IMR-90 (cell line): ENCODE data around the gene CA12. TPM values are rescaled to one million over a fixed set of nuclear protein-coding genes. Genes with fewer than 3 reads are reported as not detected.

Experiments used
- ATAC-seq: fragments of 200-7000 bp; cut with Tn5 transposase; 2 replicates; pipeline ENCODE4 v1.9.1; 2020; ENCODE audit warnings: low read depth, mild to moderate bottlenecking, moderate library complexity
- BruUV-seq: library from RNA; stranded (reverse); fragments of 400-500 nt; replicated peaks from 2 replicates; lab custom pipeline; 2021; lab: Mats Ljungman, UMichigan
- CTCF ChIA-PET: fragments of 300-600 bp; formaldehyde crosslinking; extraction: SDS; loops from one replicate; lab custom pipeline; 2021; ENCODE audit warnings: antibody characterized with exemption; lab: Yijun Ruan, JAX
- POLR2A ChIA-PET: fragments of 300-600 bp; sonication (Branson Sonifier 250); formaldehyde crosslinking; loops from one replicate; lab custom pipeline; 2022; ENCODE audit warnings: antibody characterized with exemption; ENCODE audit not compliant: unreplicated experiment; lab: Charles Lee
- DNase-seq: peaks from one replicate; pipeline ENCODE4 v3.0.0; 2013
- H2AFZ ChIP-seq: replicated peaks from 2 replicates; pipeline ENCODE3; 2013; ENCODE audit warnings: low read length, mild to moderate bottlenecking; ENCODE audit not compliant: poor library complexity
- H2AK5ac ChIP-seq: 2 replicates; pipeline ENCODE4 v1.6.1; 2013; ENCODE audit warnings: low read depth, low read length, inconsistent platforms
- H2AK9ac ChIP-seq: replicated peaks from 2 replicates; pipeline ENCODE3; 2013; ENCODE audit warnings: mild to moderate bottlenecking, low read depth, low read length, moderate library complexity; ENCODE audit not compliant: poor library complexity
- H2BK120ac ChIP-seq: 2 replicates; pipeline ENCODE4 v1.6.1; 2013; ENCODE audit warnings: low read depth, low read length, inconsistent platforms
- H2BK15ac ChIP-seq: 3 replicates; pipeline ENCODE4 v1.6.1; 2013; ENCODE audit warnings: low read depth, low read length, inconsistent platforms
- H2BK20ac ChIP-seq: 2 replicates; pipeline ENCODE4 v1.6.1; 2013; ENCODE audit warnings: low read depth, mild to moderate bottlenecking, inconsistent platforms, low read length, moderate library complexity
- H2BK5ac ChIP-seq: 2 replicates; pipeline ENCODE4 v1.6.1; 2013; ENCODE audit warnings: mild to moderate bottlenecking, low read depth, low read length, inconsistent platforms; ENCODE audit not compliant: poor library complexity, severe bottlenecking
- H3K14ac ChIP-seq: replicated peaks from 2 replicates; pipeline ENCODE4 v1.6.1; 2013; ENCODE audit warnings: low read depth, low read length, inconsistent platforms
- H3K18ac ChIP-seq: 2 replicates; pipeline ENCODE4 v1.6.1; 2013; ENCODE audit warnings: low read depth, low read length, control low read depth
- H3K23ac ChIP-seq: 2 replicates; pipeline ENCODE4 v1.6.1; 2013; ENCODE audit warnings: low read depth, low read length, inconsistent platforms
- H3K27ac ChIP-seq: 2 replicates; pipeline ENCODE4 v1.5.1; 2013; ENCODE audit warnings: mild to moderate bottlenecking, control low read depth, low read length; ENCODE audit not compliant: insufficient read depth
- H3K27me3 ChIP-seq: 2 replicates; pipeline ENCODE4 v1.6.1; 2013; ENCODE audit warnings: low read length; ENCODE audit not compliant: control insufficient read depth, insufficient read depth
- H3K36me3 ChIP-seq: 2 replicates; pipeline ENCODE4 v1.6.1; 2013; ENCODE audit warnings: low read length, mixed read lengths; ENCODE audit not compliant: control insufficient read depth, insufficient read depth
- H3K4ac ChIP-seq: 2 replicates; pipeline ENCODE4 v1.6.1; 2013; ENCODE audit warnings: low read depth, low read length, inconsistent platforms
- H3K4me1 ChIP-seq: 2 replicates; pipeline ENCODE4 v1.6.1; 2013; ENCODE audit warnings: low read length, mixed read lengths; ENCODE audit not compliant: control insufficient read depth, insufficient read depth
- H3K4me2 ChIP-seq: 2 replicates; pipeline ENCODE4 v1.6.1; 2013; ENCODE audit warnings: low read depth, mild to moderate bottlenecking, control low read depth, low read length, moderate library complexity
- H3K4me3 ChIP-seq: 2 replicates; pipeline ENCODE4 v1.5.1; 2013; ENCODE audit warnings: low read depth, mild to moderate bottlenecking, control low read depth, low read length, moderate library complexity; ENCODE audit not compliant: insufficient read depth
- H3K56ac ChIP-seq: 2 replicates; pipeline ENCODE4 v1.6.1; 2013; ENCODE audit warnings: low read length, inconsistent platforms; ENCODE audit not compliant: insufficient read depth; ENCODE audit errors: extremely low read depth
- H3K79me1 ChIP-seq, 2 experiments: 2 replicates each; pipeline ENCODE4 v1.6.1; 2013; ENCODE audit warnings: low read length in 2 of 2, inconsistent platforms in 1 of 2, low read depth in 1 of 2
- H3K9ac ChIP-seq: 2 replicates; pipeline ENCODE4 v1.6.1; 2013; ENCODE audit warnings: low read depth, low read length, control low read depth
- H3K9me1 ChIP-seq: 2 replicates; pipeline ENCODE4 v1.6.1; 2013; ENCODE audit warnings: low read length, inconsistent platforms; ENCODE audit not compliant: insufficient read depth
- H3K9me3 ChIP-seq: 2 replicates; pipeline ENCODE4 v1.6.1; 2013; ENCODE audit warnings: low read length; ENCODE audit not compliant: control insufficient read depth, insufficient read depth
- H4K20me1 ChIP-seq: 2 replicates; pipeline ENCODE4 v1.6.1; 2013; ENCODE audit warnings: low read length, inconsistent platforms; ENCODE audit not compliant: insufficient read depth
- H4K5ac ChIP-seq: 2 replicates; pipeline ENCODE4 v1.6.1; 2013; ENCODE audit warnings: mild to moderate bottlenecking, low read depth, low read length, control low read depth
- H4K8ac ChIP-seq, 2 experiments: 2 replicates each; pipeline ENCODE4 v1.6.1; 2013; ENCODE audit warnings: low read depth in 2 of 2, low read length in 2 of 2, control low read depth in 1 of 2, inconsistent platforms in 1 of 2
- H4K91ac ChIP-seq: 2 replicates; pipeline ENCODE4 v1.6.1; 2013; ENCODE audit warnings: low read depth, low read length, inconsistent platforms; ENCODE audit not compliant: insufficient read depth
- BHLHE40 ChIP-seq: fragments of 150-350 bp; IDR thresholded peaks from 2 replicates; pipeline ENCODE4 v1.6.1; 2016; ENCODE audit warnings: mild to moderate bottlenecking, low read depth, low read length
- CTCF ChIP-seq: conservative IDR thresholded peaks from 2 replicates; pipeline ENCODE4 v1.5.1; 2012; ENCODE audit warnings: mild to moderate bottlenecking, low read depth, low read length, improper control_type of control experiment
- FOS ChIP-seq: fragments of 150-350 bp; IDR thresholded peaks from 2 replicates; pipeline ENCODE4 v1.6.1; 2016; ENCODE audit warnings: low read depth, low read length
- MAZ ChIP-seq: IDR thresholded peaks from 2 replicates; pipeline ENCODE4 v1.6.1; 2012; ENCODE audit warnings: low read depth, mild to moderate bottlenecking, low read length, improper control_type of control experiment, moderate library complexity, borderline replicate concordance
- MXI1 ChIP-seq: IDR thresholded peaks from 2 replicates; pipeline ENCODE4 v1.6.1; 2012; ENCODE audit warnings: low read depth, mild to moderate bottlenecking, low read length, moderate library complexity, borderline replicate concordance
- RAD21 ChIP-seq: IDR thresholded peaks from 2 replicates; pipeline ENCODE4 v1.6.1; 2012; ENCODE audit warnings: low read length, improper control_type of control experiment
- USF2 ChIP-seq: fragments of 150-350 bp; IDR thresholded peaks from 2 replicates; pipeline ENCODE4 v1.6.1; 2017; ENCODE audit warnings: mild to moderate bottlenecking, antibody characterized with exemption, low read length, low read depth
- WGBS, 2 experiments: methylation state at CpG; one replicate each; pipeline versions ENCODE4 v1.1.5 to v1.1.7; 2013; ENCODE audit warnings: missing lambda C conversion rate in 2 of 2; ENCODE audit not compliant: insufficient read length in 1 of 2; ENCODE audit errors: extremely low coverage in 2 of 2; 5-methylcytosine and 5-hydroxymethylcytosine counted together
- dilution Hi-C: fragments of 300-500 bp; cut with HindIII; formaldehyde crosslinking; loops from one replicate; pipeline ENCODE4 v1.14.3; 2018; ENCODE audit warnings: low sequenced_read_pairs; ENCODE audit not compliant: unreplicated experiment
- in situ Hi-C: fragments of 300-500 bp; cut with MboI; formaldehyde crosslinking; loops from 3 replicates; pipeline ENCODE4 v1.14.3; 2019; ENCODE audit warnings: low sequenced_read_pairs, inconsistent platforms, mixed read lengths
- intact Hi-C: fragments of 100-400 bp; cut with micrococcal nuclease; formaldehyde crosslinking; loops from 2 replicates; pipeline ENCODE4 v1.10.0; 2022
- polyA plus RNA-seq, 3 experiments: library from polyadenylated mRNA; depleted of rRNA; stranded (reverse); fragments of >200 nt; gene quantifications; 2 replicates each; pipeline ENCODE4 v1.2.3, GENCODE V29; 2012; ENCODE audit warnings: low replicate concordance in 1 of 3
- total RNA-seq: library from RNA; depleted of rRNA; stranded (reverse); fragments of >200 nt; gene quantifications from 2 replicates; pipeline ENCODE4 v1.2.3, GENCODE V29; 2012

The CA12 gene
- total and polyA plus RNA-seq, 2 of the 4 experiments (the other 2 are of a cell fraction), result 33.7 to 52.6 TPM

GRCh38 chr15:63422891-63423590 is 41.4 kb upstream of the CA12 start:
- ChIA-PET POLR2A (interaction anchor here (0.6 kb wide), 1 partner anchor 291 kb away, joined by 6 read pairs; no protein-coding TSS in a partner anchor), CTCF (interaction anchor here (0.7 to 1.3 kb wide), 2 partner anchors 69 to 645 kb away, joined by 7 to 8 read pairs; no protein-coding TSS in a partner anchor)
- BruUV-seq, result no TSS peak
- no peak overlapping the region for H2BK5ac ChIP-seq
- H3K4me3 ChIP-seq, result no peak overlapping the region
- no peak overlapping the region for H2AK9ac ChIP-seq
- intact Hi-C loops (no loop called here), dilution Hi-C loops (no loop called here), in situ Hi-C loops (loop anchor here (25.0 kb wide), 1 partner anchor 261 kb away; the partner anchor contains the start of gene RPS27L)
- H3K27ac ChIP-seq, result no peak overlapping the region
- no peak overlapping the region for H2AFZ ChIP-seq
- H3K4me2 ChIP-seq, result no peak overlapping the region
- no peak overlapping the region for H2AK5ac ChIP-seq
- H3K56ac ChIP-seq, result no peak overlapping the region
- H2BK20ac ChIP-seq, result no peak overlapping the region
- ATAC-seq, result no peak
- H4K5ac ChIP-seq, result no peak overlapping the region
- no peaks in the 10 kb centered on the region for H4K20me1 ChIP-seq
- H3K14ac ChIP-seq, result no peak overlapping the region
- H3K18ac ChIP-seq, result no peak overlapping the region
- no peak overlapping the region for H3K4ac ChIP-seq
- H4K91ac ChIP-seq, result no peak overlapping the region
- no peak overlapping the region for H3K23ac ChIP-seq
- H3K9me1 ChIP-seq, result no peaks in the 10 kb centered on the region
- H3K36me3 ChIP-seq, result no peaks in the 10 kb centered on the region
- H2BK15ac ChIP-seq, result no peak overlapping the region
- no peaks in the 10 kb centered on the region for H3K79me1 ChIP-seq
- no peak for TF ChIP-seq MAZ
- TF ChIP-seq MXI1, result no peak
- no peak for TF ChIP-seq RAD21
- no peak for TF ChIP-seq CTCF
- no peak for TF ChIP-seq FOS
- no peak for TF ChIP-seq USF2
- TF ChIP-seq BHLHE40, result no peak
- no peak overlapping the region for H4K8ac ChIP-seq
- no peak overlapping the region for H3K9ac ChIP-seq
- no peak for DNase-seq
- WGBS, 2 experiments, result 86 to 100% methylated on average over 1 to 4 of the region's 10 CpGs
- no peaks in the 10 kb centered on the region for H3K27me3 ChIP-seq
- peaks cover 6% of the 10 kb centered on the region for H3K9me3 ChIP-seq
- no peak overlapping the region for H2BK120ac ChIP-seq
- H3K4me1 ChIP-seq, result peaks cover 2% of the 10 kb centered on the region; the same call in 1 of the 2 replicates
